ENCODE data around the gene PRG2.
"Not testable (repeated sequence)": the region's sequence is repeated elsewhere in the genome, so short reads cannot be mapped to it uniquely, and the experiment has no call there.

PRG2 gene

DNA sequence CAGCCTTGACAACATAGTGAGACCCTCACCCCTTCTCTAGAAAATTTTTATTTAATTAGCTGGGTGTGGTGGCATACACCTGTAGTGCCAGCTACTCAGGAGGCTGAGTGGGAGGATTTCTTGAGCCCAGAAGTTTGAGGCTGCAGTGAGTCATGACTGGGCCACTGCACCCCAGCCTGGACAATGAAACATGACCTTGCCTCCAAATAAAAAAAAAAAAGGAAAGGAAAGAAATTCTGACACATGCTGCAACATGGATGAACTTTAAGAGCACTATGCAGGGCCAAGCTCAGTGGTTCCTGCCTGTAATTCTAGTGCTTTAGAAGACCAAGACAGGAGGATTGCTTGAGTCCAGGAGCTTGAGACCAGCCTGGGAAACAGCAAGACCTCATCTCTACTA lies 27.7 kb upstream of the PRG2 start:
- DNase-seq = no peak

DNA sequence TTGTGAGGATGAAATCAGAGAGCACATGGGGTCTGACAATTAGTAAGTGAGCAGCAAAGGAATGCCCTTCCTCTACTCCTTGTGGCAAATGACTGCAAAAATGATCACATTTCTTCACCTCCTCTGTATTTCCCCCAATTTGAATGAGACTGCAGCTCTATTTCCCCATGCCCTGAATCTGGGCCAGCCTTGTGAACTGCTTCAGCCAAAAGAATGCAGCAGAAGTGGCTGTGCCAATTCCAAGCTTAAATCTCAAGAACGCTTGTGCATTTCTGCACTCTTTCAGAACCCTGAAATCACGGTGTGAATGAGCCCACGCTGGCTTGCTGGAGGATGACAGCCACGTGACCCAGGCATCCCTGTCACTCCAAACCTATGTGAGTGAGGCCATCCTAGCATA lies 26.6 kb upstream of the PRG2 start:
- DNase-seq = no peak

DNA sequence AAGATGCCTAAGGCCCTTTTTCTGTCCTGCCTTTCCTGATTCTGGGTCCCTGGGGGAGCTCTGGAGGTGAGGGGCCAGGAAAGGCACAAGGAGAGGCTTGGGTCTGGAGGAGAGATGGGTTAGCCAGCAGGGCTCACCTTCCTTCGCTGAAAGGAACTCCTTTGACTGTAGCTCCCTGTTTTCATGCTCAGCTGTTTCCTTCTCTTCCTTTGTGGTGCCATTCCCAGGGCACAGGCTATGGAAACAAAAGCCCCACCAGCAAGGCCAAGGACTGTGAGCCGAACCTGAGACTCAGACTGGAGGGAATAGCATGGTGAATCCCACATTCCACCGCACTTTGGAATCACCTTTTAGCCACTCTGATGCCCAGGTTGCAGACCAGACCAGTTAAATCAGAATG lies 26.0 kb upstream of the PRG2 start:
- no peak for DNase-seq

DNA sequence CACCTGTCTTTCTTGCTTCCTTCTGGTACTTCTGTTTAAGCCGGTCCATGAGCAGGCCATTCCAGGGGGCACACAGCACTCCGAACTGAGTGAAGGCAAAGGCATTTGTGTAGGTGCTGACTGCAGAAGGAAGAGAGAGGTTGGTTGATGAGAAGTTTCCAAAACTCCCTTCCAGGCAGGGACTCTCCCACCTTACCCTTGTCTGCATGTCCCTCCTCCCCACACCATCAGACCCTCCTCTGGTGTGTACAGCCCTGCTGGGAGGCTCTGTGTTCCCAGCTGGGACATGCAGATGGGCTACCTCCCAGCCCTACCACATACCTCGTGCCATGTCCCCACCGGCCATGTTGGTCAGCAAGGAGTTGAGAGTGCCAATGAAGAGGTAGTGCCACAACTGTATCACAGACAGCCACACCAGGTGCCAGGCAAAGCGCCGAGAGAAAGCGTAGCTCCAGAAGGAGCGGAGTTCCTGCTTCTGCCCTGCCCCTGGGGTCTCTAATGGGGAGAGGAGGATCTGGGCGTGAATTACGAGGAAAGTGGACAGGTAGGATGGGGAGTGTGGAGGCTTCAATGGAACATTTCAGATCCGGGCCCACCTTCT lies 24.3 kb upstream of the PRG2 start:
- DNase-seq = no peak

DNA sequence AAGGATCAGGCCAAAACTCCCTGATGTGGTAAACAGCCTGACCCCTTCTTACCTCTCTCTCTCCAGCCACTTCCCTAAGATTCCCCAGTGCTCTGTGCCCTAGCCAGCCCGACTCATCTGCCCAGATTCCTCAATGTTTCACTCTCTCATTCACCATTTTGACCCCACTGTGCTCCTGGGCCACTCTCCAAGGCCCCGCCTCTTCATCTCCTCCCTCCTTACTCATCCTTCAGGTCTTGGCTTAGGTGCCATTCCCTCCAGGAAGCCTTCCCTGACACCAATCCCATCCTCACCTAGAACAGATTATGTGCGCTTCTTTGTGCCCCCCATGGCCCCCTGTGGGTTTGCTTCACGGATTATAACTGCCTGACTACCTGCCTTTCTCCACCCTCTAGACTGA lies 23.2 kb upstream of the PRG2 start:
- DNase-seq = no peak

DNA sequence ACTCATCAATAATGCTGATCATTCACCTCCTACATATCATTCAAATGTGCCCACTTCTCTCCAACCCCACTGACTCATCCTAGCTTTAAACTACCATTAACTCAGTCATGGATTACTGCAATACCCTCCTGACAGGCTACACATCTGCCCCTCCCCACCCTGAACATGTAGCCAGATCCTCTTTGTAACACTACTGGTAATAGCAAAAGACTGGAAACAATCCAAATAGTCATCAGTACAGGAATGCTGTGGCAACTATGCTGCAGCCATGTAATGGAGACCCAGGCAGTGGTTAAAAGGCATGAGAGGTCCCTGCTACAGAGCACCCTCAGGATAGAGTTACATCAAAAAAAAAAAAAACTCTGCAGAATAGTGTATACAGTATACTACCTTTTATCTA lies 19.8 kb upstream of the PRG2 start:
- DNase-seq = no peak

DNA sequence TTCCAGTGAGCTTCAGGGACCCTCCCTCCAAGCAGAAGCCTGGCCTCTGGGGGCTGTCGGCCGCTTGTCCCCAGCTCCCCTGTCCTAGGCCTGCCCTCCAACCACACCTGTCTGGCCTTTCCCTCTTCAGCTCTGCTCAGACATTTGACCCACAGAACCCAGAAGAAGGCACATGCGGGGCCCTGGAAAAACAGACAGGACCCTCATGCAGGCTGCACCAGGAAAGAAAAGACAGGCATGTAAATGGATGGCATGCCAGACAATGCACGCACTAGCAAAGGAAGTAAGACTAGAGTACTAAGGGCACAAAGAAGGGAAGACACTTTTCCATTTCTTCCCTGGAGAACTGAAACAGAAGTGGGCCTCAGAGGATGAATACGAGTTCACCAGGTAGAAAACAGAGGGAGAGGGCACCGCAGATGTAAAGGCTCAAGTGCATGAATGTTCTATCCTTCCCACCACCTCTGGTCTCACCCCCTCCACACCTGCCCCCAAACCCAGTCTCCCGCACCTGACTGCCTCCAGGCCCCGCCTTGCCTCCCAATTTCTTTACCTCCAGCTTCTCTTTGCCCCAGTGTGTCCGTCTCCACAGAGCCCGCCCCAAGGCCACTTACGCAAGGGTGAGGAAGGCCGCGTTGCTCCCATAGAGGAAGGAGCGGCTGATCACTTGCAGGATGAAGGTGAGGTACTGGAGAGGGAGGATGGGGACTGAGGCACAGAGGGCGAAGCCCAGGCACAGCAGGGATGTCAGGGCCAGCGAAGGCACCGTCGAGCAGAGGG lies 19.1 kb upstream of the PRG2 start:
- no peak for DNase-seq

DNA sequence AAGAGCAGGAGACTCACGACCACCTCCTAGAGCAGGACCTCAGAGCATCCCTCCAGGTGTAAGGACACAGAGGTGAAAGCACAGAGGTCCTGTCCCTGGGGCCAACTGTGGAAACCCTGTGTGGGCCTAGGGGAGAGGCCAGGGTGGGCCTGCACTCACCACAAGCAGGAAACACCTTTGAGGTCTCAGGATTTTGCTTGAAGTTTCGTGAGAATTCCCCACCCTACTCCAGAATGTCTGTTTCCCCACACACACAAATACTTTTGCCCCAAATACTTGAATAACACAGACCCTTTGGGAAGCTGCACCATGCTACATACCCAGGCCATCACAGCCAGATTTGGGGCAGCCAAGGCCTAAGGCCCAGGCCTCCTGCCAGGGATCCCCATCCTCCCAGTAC lies 18.3 kb upstream of the PRG2 start:
- no peak for DNase-seq

DNA sequence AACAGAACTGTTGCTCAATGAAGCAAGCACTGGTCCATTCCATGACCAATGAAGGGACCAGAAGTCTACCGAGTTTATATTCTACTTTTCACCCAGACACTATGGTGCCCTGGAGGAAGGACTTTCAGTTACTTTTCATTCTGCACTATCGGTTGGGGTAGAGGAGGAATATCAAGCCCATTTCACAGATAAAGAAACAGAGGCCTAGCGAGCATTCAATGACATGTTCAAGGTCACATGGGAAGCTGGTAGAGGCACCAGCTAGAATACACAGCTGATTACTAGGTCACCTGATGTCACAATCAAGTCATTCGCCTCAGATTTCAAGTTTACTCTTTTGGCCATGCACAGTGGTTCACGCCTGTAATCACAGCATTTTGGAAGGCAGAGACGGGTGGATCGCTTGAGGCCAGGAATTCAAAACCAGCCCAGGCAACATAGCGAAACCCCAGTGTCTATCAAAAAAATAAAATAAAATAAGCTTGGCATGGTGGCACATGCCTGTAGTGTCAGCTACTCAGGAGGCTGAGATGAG lies 17.6 kb upstream of the PRG2 start:
- no peak for DNase-seq

DNA sequence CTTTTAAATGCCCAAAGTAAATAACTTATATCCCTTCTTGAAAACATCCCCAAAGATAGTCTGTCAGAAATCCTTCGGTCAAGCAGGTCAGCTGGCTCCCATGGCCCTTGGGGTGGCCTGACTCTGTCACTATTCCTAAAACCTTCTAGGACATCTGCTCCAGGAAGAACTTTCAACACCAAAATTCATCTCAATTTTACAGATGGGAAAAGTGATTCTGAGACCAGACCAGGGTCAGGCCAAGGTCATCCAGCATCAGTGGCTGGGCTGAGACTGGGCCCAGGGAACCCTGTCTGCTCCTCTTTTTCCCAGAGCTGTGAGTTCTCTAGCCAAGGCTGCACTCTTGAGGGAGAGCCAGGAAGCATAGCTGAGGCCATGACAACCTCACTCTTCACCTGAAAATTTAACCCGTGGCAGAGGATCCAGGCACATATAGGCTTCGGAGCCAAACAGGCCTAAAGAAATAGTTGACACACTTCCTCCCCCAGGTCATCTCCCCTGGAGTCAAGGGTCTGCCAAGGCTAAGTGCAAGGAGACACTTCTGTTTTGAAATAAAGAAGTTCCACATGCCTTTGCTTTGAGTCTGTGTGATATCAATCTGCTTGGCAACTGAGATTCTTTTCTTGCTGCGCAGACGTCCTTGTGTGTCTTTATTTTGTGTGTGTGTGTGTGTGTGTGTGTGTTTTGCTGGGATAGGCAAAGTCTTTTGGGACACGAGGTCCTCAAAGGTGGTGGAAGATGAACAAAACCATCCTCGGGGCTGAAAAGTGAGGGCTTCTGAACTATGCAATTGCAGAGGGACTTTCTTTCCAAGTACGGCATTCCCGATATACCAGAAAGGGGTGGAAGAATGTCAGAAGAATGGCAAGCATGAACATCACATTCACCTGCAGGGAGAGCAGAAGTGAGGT lies 16.8 kb upstream of the PRG2 start:
- no peak for DNase-seq

DNA sequence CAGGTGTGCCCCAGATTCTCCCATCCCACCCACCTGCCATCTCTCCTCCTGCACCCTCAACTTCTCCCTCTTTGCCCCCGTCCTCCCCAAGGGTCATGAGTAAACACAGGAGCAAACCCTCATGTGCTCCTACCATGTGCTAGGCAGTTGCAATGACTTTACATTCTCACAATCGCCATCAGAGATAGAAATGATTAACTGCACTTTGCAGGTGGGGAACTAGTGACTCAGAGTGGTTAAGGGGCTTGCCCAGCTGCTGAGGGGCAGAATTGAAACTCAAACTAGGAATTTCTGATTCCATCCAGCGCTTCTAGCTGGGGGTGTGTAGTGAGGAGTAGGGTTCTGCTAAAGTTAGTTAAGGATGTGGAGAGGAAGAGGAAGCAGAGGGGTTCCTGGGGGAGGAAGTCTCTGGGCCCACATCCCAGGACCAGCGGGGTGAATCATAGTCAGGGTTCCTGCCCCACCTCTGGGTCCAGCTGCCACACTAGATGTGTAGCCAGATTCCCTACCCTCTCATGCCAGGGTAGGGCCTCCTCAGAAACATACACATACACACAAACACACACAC lies 16.0 kb upstream of the PRG2 start:
- no peak for DNase-seq

DNA sequence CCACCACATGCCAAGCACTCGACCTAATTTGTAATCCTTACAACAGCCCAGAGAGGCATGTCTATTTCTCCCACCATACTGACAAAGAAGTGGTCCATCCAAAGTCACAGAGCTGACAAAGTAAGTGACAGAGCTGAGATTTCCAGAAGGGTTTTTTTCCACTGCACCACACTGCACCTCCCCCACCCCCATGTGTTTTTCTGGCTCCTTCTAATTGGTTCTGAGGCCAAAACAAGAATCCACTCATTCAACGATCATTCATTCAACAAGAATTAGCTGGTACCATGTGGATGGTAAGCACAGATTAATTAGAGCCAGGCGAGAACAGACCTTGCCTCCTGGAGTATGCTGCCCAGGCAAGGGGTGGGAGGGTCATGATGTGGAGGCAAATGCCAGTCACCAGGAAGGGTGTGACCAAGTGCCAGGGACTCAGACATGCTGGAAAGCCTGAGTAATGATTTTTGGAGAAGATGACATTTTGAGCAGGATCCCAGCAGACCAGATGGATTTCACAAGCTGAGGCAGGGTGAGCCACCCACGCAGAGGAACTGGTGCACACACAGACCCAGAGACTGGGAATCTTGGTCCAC lies 14.9 kb upstream of the PRG2 start:
- no peak for DNase-seq

DNA sequence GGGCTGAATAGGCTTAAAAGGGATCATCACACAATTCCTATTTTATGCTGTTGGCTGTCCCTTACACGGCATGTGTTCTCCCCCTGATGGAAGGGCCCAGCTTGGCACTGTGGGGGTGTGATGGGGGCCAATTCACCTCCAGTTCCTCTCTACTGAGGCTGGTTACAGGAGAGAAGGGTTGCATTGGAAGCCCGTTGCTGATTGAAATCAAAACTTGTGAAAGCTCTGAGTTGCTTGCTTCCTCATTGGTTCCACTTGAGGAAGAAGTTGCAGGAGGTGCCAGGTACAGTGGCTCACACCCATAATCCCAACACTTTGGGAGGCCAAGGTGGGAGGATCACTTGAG lies 13.3 kb upstream of the PRG2 start:
- DNase-seq = no peak

DNA sequence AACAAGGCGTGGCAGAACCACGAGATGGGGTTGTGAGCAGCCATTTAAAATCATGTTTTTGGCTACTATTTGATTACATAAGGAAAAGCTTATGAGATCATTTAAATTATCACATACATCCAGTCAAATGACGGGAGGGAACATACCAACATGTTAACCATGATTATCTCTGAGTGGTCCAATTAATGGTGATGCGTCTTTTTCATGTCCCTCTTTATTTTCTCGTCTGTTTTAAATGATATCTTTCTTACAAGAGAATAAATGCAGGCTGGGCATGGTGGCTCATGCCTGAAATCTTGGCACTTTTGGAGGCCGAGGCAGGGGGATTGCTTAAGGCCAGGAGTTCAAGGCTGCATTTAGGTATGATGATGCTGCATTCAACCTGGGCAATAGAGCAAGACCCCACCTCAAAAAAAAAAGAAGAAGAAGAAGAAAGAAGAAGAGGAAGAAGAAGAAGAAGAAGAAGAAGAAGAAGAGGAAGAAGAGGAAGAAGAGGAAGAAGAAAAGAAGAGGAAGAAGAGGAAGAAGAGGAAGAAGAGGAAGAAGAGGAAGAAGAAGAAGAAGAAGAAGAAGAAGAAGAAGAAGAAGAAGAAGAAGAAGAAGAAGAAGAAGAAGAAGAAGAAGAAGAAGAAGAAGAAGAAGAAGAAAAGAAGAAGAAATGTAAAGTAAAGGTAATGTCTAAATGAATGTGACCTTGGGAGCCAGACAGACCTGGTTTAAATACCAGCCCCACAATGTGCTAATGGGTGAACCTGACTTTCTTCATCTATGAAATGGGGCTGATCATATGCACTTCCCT lies 12.8 kb upstream of the PRG2 start:
- not testable (repeated sequence) for DNase-seq

DNA sequence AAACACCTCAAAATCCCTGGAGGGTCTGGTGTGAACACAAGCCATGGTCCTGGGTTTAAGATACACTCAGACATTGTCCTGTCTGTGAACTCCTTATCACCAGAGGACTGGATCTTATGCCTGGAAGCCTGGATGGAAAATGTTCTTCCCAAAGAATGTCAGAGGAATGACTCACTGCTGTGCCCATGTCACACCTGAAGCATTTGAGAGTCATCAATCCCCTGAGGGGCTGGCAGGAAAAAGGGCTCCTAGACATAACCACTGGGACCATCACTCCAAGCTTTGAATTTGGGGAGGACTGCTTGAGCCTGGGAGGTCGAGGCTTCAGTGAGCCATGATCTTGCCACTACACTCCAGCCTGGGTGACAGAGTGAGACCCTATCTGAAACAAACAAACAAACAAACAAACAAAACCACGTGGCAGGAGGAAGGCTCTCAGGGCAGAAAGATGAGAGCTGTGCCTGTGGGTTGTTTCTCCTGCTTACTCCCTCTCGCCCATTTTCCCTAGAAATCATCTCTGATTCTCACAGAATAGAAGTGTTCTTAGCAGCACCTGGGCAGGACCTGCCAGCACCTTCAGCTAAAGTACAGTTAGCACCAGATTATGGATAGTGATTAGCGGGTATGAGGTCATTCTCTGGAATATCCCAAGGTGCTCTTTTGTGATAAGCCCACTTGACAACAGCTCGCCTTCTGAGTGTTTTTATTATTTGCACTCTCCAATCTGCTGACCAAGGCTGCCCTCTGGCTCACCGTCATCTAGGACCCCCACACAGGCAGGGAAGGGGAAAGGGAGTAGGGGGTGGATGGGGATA lies 11.9 kb upstream of the PRG2 start:
- DNase-seq = no peak

DNA sequence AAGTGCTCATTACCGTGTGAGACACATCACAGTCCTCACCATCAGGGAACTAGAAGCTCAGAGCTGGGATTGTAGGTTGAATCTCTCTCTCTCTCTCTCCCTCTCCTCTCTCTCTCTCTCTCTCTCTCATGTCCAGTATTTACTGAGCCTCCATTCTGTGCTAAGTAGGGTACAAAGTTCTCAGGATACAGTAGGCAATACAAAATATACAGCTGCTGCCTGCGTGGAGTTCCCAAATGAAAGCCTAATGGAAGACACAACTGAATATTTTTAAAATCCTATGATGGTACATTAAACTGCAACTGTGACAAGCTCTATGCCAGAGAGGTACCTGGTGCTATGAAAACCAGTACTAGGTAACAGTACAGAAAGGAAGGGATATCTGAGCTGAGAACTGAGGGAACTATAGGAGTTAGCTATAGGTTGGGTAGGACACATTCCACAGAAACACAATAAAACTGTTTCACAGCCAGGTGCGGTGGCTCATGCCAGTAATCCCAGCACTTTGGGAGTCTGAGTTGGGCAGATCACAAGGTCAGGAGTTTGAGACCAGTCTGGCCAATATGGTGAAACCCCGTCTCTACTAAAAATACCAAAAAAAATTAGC lies 9.6 kb upstream of the PRG2 start:
- no peak for DNase-seq

DNA sequence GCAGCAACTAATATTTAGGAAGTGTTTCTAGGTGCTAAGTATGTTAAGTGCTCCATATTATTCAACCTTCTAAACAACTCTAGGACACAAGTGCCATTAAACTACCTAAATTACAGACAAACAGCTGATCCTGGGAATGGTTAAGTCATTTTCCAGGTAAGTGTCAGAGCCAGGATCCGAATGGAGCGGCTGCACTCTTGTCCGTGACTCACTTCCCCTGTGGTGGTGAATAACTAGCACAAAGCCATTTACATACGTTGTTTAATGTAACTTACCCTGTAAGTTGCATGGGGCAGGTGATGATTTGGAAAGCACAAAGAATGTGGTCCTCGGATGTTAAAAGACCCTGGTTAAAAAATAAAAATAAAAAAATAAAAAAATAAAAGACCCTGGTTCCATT lies 8.8 kb upstream of the PRG2 start:
- DNase-seq = no peak

DNA sequence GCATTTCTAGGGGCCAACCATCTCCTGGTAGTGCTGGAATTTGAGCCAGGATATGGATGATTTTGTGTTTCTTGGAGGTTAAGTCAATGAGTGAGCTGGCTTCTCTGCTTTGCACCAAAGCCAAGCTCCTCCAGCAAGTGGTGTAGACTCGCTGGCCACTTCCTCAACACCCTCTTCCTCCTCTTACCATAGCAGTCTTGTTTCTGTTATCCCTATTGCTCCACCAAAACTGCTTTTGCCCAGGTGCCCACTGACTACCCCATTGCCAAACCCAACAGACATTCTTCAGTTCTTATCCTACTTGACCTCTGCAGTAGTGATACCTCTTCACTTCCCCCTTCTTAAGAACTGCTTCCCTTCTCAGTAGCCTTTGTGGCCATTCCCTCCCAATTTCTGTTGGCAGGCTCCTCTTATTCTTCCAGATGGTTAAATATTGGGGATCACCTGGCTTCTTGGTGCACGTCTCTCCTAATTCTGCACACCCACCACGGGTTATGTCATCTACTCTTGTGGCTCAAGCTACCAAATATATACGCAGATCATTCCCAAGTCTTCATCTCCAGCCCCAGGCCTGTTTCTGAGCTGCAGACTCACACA lies 7.0 kb upstream of the PRG2 start:
- DNase-seq = no peak

DNA sequence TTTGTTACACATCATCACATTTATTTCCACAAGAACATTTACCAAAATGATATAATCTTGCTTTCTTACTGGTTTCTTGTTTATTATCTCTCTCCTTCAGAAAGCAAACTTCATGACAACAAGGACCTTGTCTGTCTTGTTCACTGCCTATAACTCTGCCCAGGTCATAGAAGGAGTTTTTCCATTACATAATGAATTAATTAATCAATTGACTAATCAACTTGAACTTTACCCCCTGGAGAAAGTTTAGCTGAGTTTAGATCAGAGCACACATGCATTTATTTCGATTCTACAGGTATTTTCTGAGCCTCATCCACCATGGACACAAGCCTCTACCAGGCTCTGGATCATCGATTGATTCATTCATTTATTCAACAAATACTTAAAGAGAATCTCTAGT lies 6.3 kb upstream of the PRG2 start:
- DNase-seq = no peak

DNA sequence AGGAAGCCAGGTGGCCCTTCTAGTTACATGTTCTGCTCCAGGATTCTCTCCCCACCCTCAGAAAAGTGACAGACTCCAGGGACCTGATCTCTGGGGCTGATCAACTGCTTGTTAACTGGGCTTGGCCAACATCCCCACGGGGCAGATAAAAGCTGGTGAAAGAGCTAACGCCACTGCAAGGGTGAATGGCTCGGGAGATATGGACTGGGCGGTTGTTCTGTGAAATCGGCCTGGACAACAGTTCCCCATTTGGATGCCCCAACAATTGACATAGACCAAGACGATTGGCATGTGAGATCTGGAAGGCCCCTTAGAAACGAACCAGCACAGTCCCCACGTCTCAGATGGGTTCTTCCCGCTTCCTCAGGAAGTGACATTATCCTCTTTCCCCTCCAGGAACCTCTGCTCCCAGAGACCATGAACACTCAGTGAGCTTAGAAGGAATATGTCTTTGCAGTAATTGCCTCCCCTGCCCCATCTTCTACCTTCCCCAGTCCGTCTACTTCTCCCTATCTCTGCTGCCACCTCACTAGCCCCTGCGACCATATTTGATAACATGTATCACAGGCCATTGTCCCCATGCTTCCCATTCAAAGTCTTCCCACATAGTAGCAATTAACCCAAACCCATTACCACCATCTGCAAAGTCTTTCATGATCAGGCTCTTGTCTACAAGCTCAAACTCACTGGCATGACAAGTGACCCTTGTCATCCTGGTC lies 5.6 kb upstream of the PRG2 start:
- no peak for DNase-seq

All from NCI-H748 treated with DMSO at 0.1 percent for 48 hours (cell line).